ENCODE measurements around the gene DYNLT2. TPM values are rescaled to one million over a fixed set of nuclear protein-coding genes. Genes with fewer than 3 reads are reported as not detected.

Gene DYNLT2
- polyA plus RNA-seq, 1 of the 3 experiments (the other 2 are of a cell fraction): 0.81 TPM

DNA sequence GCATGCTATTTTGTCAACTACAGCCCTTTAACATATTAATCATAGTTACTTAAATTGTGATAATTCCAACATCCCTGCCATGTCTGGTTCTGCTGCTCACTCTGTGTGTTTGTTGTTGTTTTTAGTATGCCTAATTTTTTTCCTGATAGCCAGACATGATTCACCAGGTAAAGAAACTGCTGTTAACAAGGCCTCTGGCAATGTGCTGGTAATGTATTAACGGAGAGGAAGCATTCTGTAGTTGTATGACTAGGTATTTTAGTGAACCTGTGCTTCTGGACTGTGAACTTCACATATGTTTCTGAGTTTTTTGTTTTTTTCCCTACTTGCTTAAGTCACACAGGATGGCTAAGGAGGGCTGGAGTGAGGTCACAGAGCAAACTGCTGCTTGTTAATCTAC is 4.8 kb downstream of the DYNLT2 start (continued):
- TF ChIP-seq, protein P1, sequence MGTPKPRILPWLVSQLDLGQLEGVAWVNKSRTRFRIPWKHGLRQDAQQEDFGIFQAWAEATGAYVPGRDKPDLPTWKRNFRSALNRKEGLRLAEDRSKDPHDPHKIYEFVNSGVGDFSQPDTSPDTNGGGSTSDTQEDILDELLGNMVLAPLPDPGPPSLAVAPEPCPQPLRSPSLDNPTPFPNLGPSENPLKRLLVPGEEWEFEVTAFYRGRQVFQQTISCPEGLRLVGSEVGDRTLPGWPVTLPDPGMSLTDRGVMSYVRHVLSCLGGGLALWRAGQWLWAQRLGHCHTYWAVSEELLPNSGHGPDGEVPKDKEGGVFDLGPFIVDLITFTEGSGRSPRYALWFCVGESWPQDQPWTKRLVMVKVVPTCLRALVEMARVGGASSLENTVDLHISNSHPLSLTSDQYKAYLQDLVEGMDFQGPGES (IDR thresholded peaks at IDR 0.05; ENCODE audit: low read depth, low read length): no peak
- TF ChIP-seq, protein P2, sequence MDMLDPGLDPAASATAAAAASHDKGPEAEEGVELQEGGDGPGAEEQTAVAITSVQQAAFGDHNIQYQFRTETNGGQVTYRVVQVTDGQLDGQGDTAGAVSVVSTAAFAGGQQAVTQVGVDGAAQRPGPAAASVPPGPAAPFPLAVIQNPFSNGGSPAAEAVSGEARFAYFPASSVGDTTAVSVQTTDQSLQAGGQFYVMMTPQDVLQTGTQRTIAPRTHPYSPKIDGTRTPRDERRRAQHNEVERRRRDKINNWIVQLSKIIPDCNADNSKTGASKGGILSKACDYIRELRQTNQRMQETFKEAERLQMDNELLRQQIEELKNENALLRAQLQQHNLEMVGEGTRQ (IDR thresholded peaks at IDR 0.05; ENCODE audit: borderline replicate concordance, low read depth, low read length): no peak
- TF ChIP-seq NFIC (IDR thresholded peaks at IDR 0.05; ENCODE audit: borderline replicate concordance): no peak
- no peak for TF ChIP-seq MEF2A (IDR thresholded peaks at IDR 0.05; ENCODE audit: borderline replicate concordance, low read depth)
- TF ChIP-seq FOSL2 (IDR thresholded peaks at IDR 0.05; ENCODE audit: borderline replicate concordance, low read depth): no peak
- no peak for TF ChIP-seq MXI1 (IDR thresholded peaks at IDR 0.05; ENCODE audit: low read depth, low read length)
- TF ChIP-seq, protein P3, sequence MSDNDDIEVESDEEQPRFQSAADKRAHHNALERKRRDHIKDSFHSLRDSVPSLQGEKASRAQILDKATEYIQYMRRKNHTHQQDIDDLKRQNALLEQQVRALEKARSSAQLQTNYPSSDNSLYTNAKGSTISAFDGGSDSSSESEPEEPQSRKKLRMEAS (IDR thresholded peaks at IDR 0.05; ENCODE audit: low read depth): no peak
- TF ChIP-seq, protein P4, sequence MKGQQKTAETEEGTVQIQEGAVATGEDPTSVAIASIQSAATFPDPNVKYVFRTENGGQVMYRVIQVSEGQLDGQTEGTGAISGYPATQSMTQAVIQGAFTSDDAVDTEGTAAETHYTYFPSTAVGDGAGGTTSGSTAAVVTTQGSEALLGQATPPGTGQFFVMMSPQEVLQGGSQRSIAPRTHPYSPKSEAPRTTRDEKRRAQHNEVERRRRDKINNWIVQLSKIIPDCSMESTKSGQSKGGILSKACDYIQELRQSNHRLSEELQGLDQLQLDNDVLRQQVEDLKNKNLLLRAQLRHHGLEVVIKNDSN (IDR thresholded peaks at IDR 0.05; ENCODE audit: borderline replicate concordance, low read depth): no peak
- TF ChIP-seq EP300 (IDR thresholded peaks at IDR 0.05; ENCODE audit: borderline replicate concordance in 1 of 2, low read depth in 1 of 2, low read length in 1 of 2): no peak
- no peak for TF ChIP-seq CHD2 (IDR thresholded peaks at IDR 0.05; ENCODE audit: low read length, partially characterized antibody)
- TF ChIP-seq RCOR1 (IDR thresholded peaks at IDR 0.05; ENCODE audit: low read length): no peak
- no peak for TF ChIP-seq RXRA (IDR thresholded peaks at IDR 0.05; ENCODE audit: borderline replicate concordance, low read depth)
- no peak for TF ChIP-seq GATA2 (CRISPR knock-in tag; IDR thresholded peaks at IDR 0.05)

DNA sequence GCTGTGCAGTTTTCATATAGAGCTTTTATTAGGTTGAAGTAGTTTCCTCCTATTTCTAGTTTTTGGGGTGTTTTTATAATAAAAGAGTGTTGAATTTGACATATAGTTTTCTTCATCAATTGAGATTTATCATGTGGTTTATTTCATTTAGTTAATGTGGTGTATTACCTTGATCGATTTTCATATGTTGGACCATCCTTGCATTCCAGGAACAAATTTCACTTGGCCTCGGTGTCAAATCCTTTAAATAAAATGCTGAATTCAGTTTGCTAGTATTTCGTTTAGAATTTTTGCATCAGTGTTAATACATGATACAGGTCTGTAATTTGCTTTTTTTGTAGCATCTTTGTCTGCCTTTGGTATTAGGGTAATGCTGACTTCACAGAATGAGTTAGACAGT is 6.0 kb downstream of the DYNLT2 start:
- H3K79me2 ChIP-seq (ENCODE audit: insufficient read depth): peaks cover 15% of the 10 kb centered on the region
- H3K9ac ChIP-seq: no peak overlapping the region
- no peak overlapping the region for H2AFZ ChIP-seq (ENCODE audit: low read depth)
- CTCF ChIA-PET: no interaction called here
- no peak overlapping the region for H3K4me2 ChIP-seq
- no peak overlapping the region for H3K27ac ChIP-seq (ENCODE audit: low read depth in 2 of 2, low read length in 1 of 2)
- TF ChIP-seq RFX5 (IDR thresholded peaks at IDR 0.05; ENCODE audit: low read length) (no peak), MEF2A (IDR thresholded peaks at IDR 0.05; ENCODE audit: borderline replicate concordance, low read depth) (no peak), MXI1 (IDR thresholded peaks at IDR 0.05; ENCODE audit: low read depth, low read length) (no peak), EP300 (IDR thresholded peaks at IDR 0.05; ENCODE audit: borderline replicate concordance in 1 of 2, low read depth in 1 of 2, low read length in 1 of 2) (no peak), ELF1 (IDR thresholded peaks at IDR 0.05) (no peak), NFIC (IDR thresholded peaks at IDR 0.05; ENCODE audit: borderline replicate concordance) (no peak), TCF12 (IDR thresholded peaks at IDR 0.05) (no peak), CHD2 (IDR thresholded peaks at IDR 0.05; ENCODE audit: low read length, partially characterized antibody) (no peak), YY1 (IDR thresholded peaks at IDR 0.05; ENCODE audit: low read depth) (no peak), RCOR1 (IDR thresholded peaks at IDR 0.05; ENCODE audit: low read length) (no peak), NRF1 (IDR thresholded peaks at IDR 0.05; ENCODE audit: low read depth, low read length) (no peak)
- TF ChIP-seq, protein P5, sequence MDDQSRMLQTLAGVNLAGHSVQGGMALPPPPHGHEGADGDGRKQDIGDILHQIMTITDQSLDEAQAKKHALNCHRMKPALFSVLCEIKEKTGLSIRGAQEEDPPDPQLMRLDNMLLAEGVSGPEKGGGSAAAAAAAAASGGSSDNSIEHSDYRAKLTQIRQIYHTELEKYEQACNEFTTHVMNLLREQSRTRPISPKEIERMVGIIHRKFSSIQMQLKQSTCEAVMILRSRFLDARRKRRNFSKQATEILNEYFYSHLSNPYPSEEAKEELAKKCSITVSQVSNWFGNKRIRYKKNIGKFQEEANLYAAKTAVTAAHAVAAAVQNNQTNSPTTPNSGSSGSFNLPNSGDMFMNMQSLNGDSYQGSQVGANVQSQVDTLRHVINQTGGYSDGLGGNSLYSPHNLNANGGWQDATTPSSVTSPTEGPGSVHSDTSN (IDR thresholded peaks at IDR 0.05): no peak
- TF ChIP-seq, protein P2 (IDR thresholded peaks at IDR 0.05; ENCODE audit: borderline replicate concordance, low read depth, low read length): no peak
- WGBS (ENCODE audit: low lambda C conversion rate): 71% methylated on average over 3 of the region's 3 CpGs
- H3K27me3 ChIP-seq (ENCODE audit: insufficient read depth): no peaks in the 10 kb centered on the region
- no peaks in the 10 kb centered on the region for H3K9me2 ChIP-seq
- H3K36me3 ChIP-seq (replicated peaks in 1 of 2; ENCODE audit: control insufficient read depth in 1 of 2, insufficient read depth in 2 of 2, low read length in 1 of 2): peaks cover 4 to 21% of the 10 kb centered on the region in 2 experiments
- 0 out of 2 replicates have a peak, but pooled peaks cover 5% of the 10 kb centered on the region for H3K9me3 ChIP-seq
- DNase-seq: no peak
- H3F3A ChIP-seq (replicated peaks; ENCODE audit: insufficient read depth): no peaks in the 10 kb centered on the region
- no peak overlapping the region for H3K4me3 ChIP-seq (ENCODE audit: low read depth in 2 of 2, low read length in 1 of 2)
- peaks cover 0 to 6% of the 10 kb centered on the region in 2 experiments; a peak in 2 of 4 replicates for H3K4me1 ChIP-seq (ENCODE audit: control insufficient read depth in 1 of 2, insufficient read depth in 2 of 2, low read depth in 1 of 2, low read length in 1 of 2)
- no peaks in the 10 kb centered on the region for H4K20me1 ChIP-seq (ENCODE audit: insufficient read depth)
- POLR2A ChIA-PET: no interaction called here
